ENCODE data around the gene STAT5B.

The STAT5B gene

DNA sequence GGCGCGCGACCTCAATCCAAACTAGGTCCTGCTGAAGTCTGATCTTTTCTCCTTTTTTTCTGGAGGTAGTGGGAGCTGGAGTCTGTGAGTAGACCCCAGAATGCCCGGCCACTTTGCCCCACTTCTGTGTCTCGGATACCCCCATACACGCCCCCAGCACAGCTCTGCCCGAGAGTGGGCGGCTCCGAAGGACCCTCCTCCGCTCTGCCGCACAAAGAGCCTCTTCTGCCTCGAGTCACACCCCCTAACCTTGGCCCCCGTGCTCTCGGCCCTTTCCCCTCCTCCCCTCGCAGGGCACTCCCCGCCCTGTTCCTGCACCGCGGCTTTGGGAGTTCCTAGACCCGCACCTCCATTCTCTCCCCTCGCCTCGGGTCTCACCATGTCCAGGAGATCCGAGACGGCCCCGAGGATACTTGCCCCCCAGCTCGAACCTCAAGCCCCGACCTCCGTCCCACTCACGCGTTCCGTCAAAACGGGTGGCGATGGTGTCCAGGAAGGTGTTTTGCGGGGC is 95.7 kb downstream of the STAT5B start:
- TF ChIP-seq, protein P1, sequence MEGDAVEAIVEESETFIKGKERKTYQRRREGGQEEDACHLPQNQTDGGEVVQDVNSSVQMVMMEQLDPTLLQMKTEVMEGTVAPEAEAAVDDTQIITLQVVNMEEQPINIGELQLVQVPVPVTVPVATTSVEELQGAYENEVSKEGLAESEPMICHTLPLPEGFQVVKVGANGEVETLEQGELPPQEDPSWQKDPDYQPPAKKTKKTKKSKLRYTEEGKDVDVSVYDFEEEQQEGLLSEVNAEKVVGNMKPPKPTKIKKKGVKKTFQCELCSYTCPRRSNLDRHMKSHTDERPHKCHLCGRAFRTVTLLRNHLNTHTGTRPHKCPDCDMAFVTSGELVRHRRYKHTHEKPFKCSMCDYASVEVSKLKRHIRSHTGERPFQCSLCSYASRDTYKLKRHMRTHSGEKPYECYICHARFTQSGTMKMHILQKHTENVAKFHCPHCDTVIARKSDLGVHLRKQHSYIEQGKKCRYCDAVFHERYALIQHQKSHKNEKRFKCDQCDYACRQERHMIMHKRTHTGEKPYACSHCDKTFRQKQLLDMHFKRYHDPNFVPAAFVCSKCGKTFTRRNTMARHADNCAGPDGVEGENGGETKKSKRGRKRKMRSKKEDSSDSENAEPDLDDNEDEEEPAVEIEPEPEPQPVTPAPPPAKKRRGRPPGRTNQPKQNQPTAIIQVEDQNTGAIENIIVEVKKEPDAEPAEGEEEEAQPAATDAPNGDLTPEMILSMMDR (IDR thresholded peaks at IDR 0.05; ENCODE audit: control insufficient read depth, insufficient read depth, low read depth, low read length, missing control alignments) = no peak
- H3K4me3 ChIP-seq (ENCODE audit: control insufficient read depth, low read depth, low read length) = no peak overlapping the region
- DNase-seq (ENCODE audit: low read depth) = no peak

DNA sequence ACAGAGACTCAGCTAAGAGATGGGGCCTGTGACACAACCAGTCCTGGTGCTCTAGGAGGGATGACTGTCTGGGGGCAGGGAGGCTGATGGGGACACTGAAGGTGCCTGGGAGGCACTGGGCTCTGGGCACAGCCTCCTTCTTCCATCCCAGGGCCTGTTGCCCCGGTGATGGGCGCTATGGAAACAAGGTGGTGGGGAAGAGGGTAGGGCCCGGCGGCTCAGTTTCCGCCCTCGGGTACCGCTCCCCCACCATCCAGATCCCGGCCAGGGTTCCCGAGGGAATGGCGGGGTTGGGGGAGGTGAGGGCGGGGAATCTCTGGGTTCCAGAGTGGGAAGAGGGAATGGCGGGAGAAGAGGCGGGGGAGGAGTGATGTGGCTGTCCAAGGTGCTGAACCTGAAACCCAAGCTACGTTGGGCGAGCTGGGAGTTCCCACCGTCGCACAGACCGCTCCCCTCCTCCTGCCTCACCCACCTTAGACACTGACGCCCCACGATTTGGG is 96.2 kb downstream of the STAT5B start:
- no peak overlapping the region for H3K4me3 ChIP-seq (ENCODE audit: control insufficient read depth, low read depth, low read length)
- TF ChIP-seq, protein P1 (IDR thresholded peaks at IDR 0.05; ENCODE audit: control insufficient read depth, insufficient read depth, low read depth, low read length, missing control alignments) = no peak
- DNase-seq (ENCODE audit: low read depth) = no peak

- no peak overlapping the region for H3K4me3 ChIP-seq (ENCODE audit: control insufficient read depth, low read depth, low read length)
- no peak for DNase-seq (ENCODE audit: low read depth)
- TF ChIP-seq, protein P1 (IDR thresholded peaks at IDR 0.05; ENCODE audit: control insufficient read depth, insufficient read depth, low read depth, low read length, missing control alignments) = no peak
Measured at GRCh38 chr17:42179335-42179734, 96.9 kb downstream of the STAT5B start.

GRCh38 chr17:42178817-42179216 is 97.4 kb downstream of the STAT5B start:
- no peak overlapping the region for H3K4me3 ChIP-seq (ENCODE audit: control insufficient read depth, low read depth, low read length)
- no peak for DNase-seq (ENCODE audit: low read depth)
- TF ChIP-seq, protein P1 (IDR thresholded peaks at IDR 0.05; ENCODE audit: control insufficient read depth, insufficient read depth, low read depth, low read length, missing control alignments) = no peak

DNA sequence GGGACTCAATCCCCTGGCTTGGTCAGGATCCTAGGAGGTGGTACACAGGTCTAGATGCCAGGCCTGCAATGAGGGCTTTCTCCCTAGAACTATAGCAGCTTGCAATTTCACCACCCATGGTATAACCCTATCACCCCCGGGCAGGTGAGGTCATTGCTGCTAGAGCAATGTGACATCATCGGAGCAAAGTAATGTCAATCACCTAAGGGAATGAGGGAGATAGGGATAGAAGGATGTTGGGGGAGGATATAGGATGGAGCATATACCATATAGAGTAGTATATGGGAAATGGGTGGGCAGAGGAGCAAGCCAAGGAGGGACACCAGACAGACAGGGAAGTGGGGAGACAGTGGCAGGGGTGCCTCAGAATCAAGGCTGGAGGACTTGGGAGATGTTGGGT is 98.5 kb downstream of the STAT5B start:
- DNase-seq (ENCODE audit: low read depth) = no peak
- no peak overlapping the region for H3K4me3 ChIP-seq (ENCODE audit: control insufficient read depth, low read depth, low read length)
- TF ChIP-seq, protein P1 (IDR thresholded peaks at IDR 0.05; ENCODE audit: control insufficient read depth, insufficient read depth, low read depth, low read length, missing control alignments) = no peak

GRCh38 chr17:42174126-42174783 is 101.9 kb downstream of the STAT5B start:
- TF ChIP-seq, protein P1 (IDR thresholded peaks at IDR 0.05; ENCODE audit: control insufficient read depth, insufficient read depth, low read depth, low read length, missing control alignments) = no peak
- DNase-seq (ENCODE audit: low read depth) = no peak
- no peak overlapping the region for H3K4me3 ChIP-seq (ENCODE audit: control insufficient read depth, low read depth, low read length)

All from AG09309 (cell line).